Measurements from ENCODE around the gene HEXIM2. TPM values are rescaled to one million over a fixed set of nuclear protein-coding genes. Genes with fewer than 3 reads are reported as not detected.

The HEXIM2 gene
- total and polyA plus RNA-seq, 2 of the 13 experiments (the other 11 are each of a cell fraction or from before 2014, with no cell fraction given) = 27.1 to 32.4 TPM

GRCh38 chr17:45171338-45172231 is 9.9 kb downstream of the HEXIM2 start (continued):
- TF ChIP-seq HINFP (CRISPR knock-in tag; IDR thresholded peaks at IDR 0.05; ENCODE audit: low read depth) = peak; percentile 85
- TF ChIP-seq HOMEZ (CRISPR knock-in tag; IDR thresholded peaks at IDR 0.05; ENCODE audit: low read depth) = peak; percentile 68
- TF ChIP-seq STAT5B (CRISPR knock-in tag; IDR thresholded peaks at IDR 0.05) = no peak
- no peak for TF ChIP-seq MAFG (CRISPR knock-in tag; IDR thresholded peaks at IDR 0.05)
- peak; percentile 73; the same call in 1 of the 2 replicates for TF ChIP-seq SMAD3 (CRISPR knock-in tag; IDR thresholded peaks at IDR 0.05)
- no peak for TF ChIP-seq SRSF1 (optimal IDR thresholded peaks at IDR 0.05; ENCODE audit: low read depth, low read length)
- TF ChIP-seq NCOA2 (CRISPR knock-in tag; IDR thresholded peaks at IDR 0.05) = peak; percentile 85
- TF ChIP-seq TCF7L2 (IDR thresholded peaks at IDR 0.05; ENCODE audit: low read depth, low read length) = no peak
- peak; percentile 12; the same call in 1 of the 2 replicates for TF ChIP-seq TERF1 (CRISPR knock-in tag; IDR thresholded peaks at IDR 0.05)
- peak; percentile 87; the same call in 1 of the 2 replicates for TF ChIP-seq SP5 (CRISPR knock-in tag; IDR thresholded peaks at IDR 0.05; ENCODE audit: borderline replicate concordance, low read depth)
- TF ChIP-seq, protein P1, sequence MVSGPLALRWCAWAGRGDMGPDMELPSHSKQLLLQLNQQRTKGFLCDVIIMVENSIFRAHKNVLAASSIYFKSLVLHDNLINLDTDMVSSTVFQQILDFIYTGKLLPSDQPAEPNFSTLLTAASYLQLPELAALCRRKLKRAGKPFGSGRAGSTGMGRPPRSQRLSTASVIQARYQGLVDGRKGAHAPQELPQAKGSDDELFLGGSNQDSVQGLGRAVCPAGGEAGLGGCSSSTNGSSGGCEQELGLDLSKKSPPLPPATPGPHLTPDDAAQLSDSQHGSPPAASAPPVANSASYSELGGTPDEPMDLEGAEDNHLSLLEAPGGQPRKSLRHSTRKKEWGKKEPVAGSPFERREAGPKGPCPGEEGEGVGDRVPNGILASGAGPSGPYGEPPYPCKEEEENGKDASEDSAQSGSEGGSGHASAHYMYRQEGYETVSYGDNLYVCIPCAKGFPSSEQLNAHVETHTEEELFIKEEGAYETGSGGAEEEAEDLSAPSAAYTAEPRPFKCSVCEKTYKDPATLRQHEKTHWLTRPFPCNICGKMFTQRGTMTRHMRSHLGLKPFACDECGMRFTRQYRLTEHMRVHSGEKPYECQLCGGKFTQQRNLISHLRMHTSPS (CRISPR knock-in tag; IDR thresholded peaks at IDR 0.05; ENCODE audit: low read depth) = peak; percentile 95
- no peak for TF ChIP-seq ZNF354B (CRISPR knock-in tag; IDR thresholded peaks at IDR 0.05)
- TF ChIP-seq, protein P2, sequence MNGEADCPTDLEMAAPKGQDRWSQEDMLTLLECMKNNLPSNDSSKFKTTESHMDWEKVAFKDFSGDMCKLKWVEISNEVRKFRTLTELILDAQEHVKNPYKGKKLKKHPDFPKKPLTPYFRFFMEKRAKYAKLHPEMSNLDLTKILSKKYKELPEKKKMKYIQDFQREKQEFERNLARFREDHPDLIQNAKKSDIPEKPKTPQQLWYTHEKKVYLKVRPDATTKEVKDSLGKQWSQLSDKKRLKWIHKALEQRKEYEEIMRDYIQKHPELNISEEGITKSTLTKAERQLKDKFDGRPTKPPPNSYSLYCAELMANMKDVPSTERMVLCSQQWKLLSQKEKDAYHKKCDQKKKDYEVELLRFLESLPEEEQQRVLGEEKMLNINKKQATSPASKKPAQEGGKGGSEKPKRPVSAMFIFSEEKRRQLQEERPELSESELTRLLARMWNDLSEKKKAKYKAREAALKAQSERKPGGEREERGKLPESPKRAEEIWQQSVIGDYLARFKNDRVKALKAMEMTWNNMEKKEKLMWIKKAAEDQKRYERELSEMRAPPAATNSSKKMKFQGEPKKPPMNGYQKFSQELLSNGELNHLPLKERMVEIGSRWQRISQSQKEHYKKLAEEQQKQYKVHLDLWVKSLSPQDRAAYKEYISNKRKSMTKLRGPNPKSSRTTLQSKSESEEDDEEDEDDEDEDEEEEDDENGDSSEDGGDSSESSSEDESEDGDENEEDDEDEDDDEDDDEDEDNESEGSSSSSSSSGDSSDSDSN (CRISPR knock-in tag; IDR thresholded peaks at IDR 0.05) = peak; percentile 8; the same call in 1 of the 2 replicates
- TF ChIP-seq FOXM1 (CRISPR knock-in tag; IDR thresholded peaks at IDR 0.05) = no peak
- TF ChIP-seq ZNF282 (IDR thresholded peaks at IDR 0.05; ENCODE audit: partially characterized antibody) = no peak
- TF ChIP-seq ADNP (CRISPR knock-in tag; IDR thresholded peaks at IDR 0.05) = no peak
- TF ChIP-seq KMT2B (CRISPR knock-in tag; IDR thresholded peaks at IDR 0.05) = peak; percentile 52; the same call in 1 of the 2 replicates
- no peak for TF ChIP-seq ZIK1 (CRISPR knock-in tag; IDR thresholded peaks at IDR 0.05; ENCODE audit: borderline replicate concordance, low read depth)
- no peak for TF ChIP-seq HNRNPUL1 (IDR thresholded peaks at IDR 0.05; ENCODE audit: low read depth, low read length)
- no peak for TF ChIP-seq ZFP62 (CRISPR knock-in tag; IDR thresholded peaks at IDR 0.05)
- peak; percentile 28; the same call in 1 of the 2 replicates for TF ChIP-seq ZNF33B (CRISPR knock-in tag; IDR thresholded peaks at IDR 0.05)
- TF ChIP-seq PHF20 (CRISPR knock-in tag; IDR thresholded peaks at IDR 0.05) = peak; percentile 56
